ENCODE data around the gene TADA3. TPM values are rescaled to one million over a fixed set of nuclear protein-coding genes. Genes with fewer than 3 reads are reported as not detected.

TADA3 gene
- total RNA-seq, 1 donor from 2014 or later: 106 TPM

DNA sequence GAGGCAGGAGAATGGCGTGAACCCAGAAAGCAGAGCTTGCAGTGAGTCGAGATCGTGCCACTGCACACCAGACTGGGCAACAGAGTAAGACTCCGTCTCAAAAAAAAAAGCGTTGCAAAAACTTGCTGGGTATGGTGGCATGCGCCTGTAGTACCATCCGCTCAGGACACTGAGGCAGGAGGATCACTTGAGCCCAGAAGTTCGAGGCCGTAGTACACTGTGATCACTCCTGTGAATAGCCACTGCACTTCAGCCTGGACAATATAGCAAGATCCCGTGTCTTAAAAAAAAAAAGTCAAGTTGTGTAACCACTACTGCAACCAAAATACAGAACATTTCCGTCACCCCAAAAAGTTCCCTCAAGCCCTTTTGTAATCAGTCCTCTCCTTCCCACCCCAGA lies 2.1 kb upstream of the TADA3 start:
- H3K27ac ChIP-seq: no peak overlapping the region
- H3K36me3 ChIP-seq: peaks cover 27 to 31% of the 10 kb centered on the region in 2 donors
- DNase-seq (ENCODE audit: low spot score in 2 of 2): no peak

GRCh38 chr3:9793161-9793781 lies 998 bp upstream of the TADA3 start:
- H3K9me3 ChIP-seq: no peaks in the 10 kb centered on the region

More for the DNA sequence above, 2.1 kb upstream of the TADA3 start:
- no peaks in the 10 kb centered on the region for H3K27me3 ChIP-seq
- peak overlapping the region in 1 of 2 donors; percentile 84 for H3K4me3 ChIP-seq
- TF ChIP-seq, protein P1, sequence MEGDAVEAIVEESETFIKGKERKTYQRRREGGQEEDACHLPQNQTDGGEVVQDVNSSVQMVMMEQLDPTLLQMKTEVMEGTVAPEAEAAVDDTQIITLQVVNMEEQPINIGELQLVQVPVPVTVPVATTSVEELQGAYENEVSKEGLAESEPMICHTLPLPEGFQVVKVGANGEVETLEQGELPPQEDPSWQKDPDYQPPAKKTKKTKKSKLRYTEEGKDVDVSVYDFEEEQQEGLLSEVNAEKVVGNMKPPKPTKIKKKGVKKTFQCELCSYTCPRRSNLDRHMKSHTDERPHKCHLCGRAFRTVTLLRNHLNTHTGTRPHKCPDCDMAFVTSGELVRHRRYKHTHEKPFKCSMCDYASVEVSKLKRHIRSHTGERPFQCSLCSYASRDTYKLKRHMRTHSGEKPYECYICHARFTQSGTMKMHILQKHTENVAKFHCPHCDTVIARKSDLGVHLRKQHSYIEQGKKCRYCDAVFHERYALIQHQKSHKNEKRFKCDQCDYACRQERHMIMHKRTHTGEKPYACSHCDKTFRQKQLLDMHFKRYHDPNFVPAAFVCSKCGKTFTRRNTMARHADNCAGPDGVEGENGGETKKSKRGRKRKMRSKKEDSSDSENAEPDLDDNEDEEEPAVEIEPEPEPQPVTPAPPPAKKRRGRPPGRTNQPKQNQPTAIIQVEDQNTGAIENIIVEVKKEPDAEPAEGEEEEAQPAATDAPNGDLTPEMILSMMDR (IDR thresholded peaks at IDR 0.05): no peak
- intact Hi-C loops (cut with DNase I): loop anchor here (5.0 kb wide), 1 partner anchor 123 kb away; the partner anchor contains the start of gene IL17RC
- no peaks in the 10 kb centered on the region for H3K9me3 ChIP-seq
- H3K4me1 ChIP-seq: peaks cover 6 to 22% of the 10 kb centered on the region in 2 donors

DNA sequence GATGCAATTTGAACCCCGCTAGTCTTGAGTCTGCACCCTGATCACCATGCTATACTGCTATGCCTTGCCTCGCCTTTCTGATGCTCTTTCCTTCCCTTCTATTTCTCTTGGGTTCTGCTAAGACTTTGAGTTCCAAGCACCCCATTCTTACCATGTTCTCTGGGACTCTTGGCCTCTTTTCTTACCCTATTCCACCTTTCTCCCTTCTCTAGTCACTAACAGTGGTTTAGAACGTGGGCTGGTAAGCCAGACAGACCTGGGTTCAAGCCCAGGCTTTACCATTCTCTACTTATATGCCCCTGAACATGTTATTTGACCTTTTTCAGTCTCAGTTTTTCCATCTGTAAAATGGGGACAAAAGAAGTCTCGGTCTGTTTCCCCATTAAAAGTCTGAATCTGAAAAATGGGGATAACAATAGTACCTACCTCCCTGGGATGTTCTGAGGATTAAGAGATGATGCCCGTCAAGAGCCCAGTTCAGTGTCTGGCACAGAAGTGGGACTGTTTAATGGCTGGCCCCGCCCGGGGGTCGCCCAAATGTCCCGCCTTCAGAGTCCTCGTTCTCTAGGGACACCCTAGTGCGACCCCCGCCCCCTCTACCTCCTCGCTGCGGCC lies 376 bp downstream of the TADA3 start:
- intact Hi-C loops (cut with DNase I): loop anchor here (1.0 to 5.0 kb wide), 10 partner anchors 18 to 350 kb away; partner anchors contain the start of genes BRPF1, CRELD1, IL17RC and RPUSD3
- H3K9me3 ChIP-seq: no peaks in the 10 kb centered on the region
- peak overlapping the region; percentile 95 to 98 for H3K27ac ChIP-seq
- TF ChIP-seq, protein P1 (IDR thresholded peaks at IDR 0.05): no peak
- H3K4me3 ChIP-seq: peak overlapping the region; percentile 75 to 84
- peaks cover 6 to 22% of the 10 kb centered on the region in 2 donors for H3K4me1 ChIP-seq
- H3K36me3 ChIP-seq: peaks cover 16 to 25% of the 10 kb centered on the region in 2 donors
- H3K27me3 ChIP-seq: no peaks in the 10 kb centered on the region
- DNase-seq (ENCODE audit: low spot score in 2 of 2): no peak

More at GRCh38 chr3:9793161-9793781, 998 bp upstream of the TADA3 start:
- peaks cover 6 to 22% of the 10 kb centered on the region in 2 donors for H3K4me1 ChIP-seq
- DNase-seq (ENCODE audit: low spot score in 2 of 2): peak in 1 of 2 donors; percentile 70
- peak overlapping the region; percentile 95 to 98 for H3K27ac ChIP-seq
- intact Hi-C loops (cut with DNase I): loop anchor here (1.0 to 5.0 kb wide), 6 partner anchors 44 to 216 kb away; partner anchors contain the start of genes CRELD1, IL17RC and OGG1
- peak overlapping the region; percentile 75 to 84 for H3K4me3 ChIP-seq
- H3K27me3 ChIP-seq: no peaks in the 10 kb centered on the region
- H3K36me3 ChIP-seq: peaks cover 23 to 26% of the 10 kb centered on the region in 2 donors
- TF ChIP-seq, protein P1 (IDR thresholded peaks at IDR 0.05): peak in 1 of 3 experiments; percentile 9

DNA sequence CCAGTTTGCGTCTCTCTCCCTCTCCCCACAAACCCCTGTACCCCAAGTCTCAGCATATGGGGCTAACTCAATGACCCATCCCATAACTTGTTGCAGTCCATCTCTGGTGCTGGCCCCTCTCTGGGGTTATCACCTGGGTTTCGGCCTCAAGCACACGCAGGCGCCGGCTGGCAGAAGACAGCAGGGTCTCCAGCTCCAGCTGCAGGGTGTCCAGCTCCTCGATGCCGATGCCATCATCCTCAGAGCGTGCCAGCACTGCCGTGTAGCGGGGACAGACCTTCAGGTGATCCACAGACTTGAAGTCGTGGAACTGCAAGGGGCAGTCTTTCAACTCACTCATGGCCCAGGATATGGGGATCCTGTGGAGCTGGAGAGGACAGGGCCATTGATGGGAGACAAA lies 1.1 kb downstream of the TADA3 start:
- no peak for DNase-seq (ENCODE audit: low spot score in 2 of 2)
- Histone ChIP-seq H3K36me3 (peaks cover 22 to 32% of the 10 kb centered on the region in 2 donors), H3K9me3 (no peaks in the 10 kb centered on the region), H3K27me3 (no peaks in the 10 kb centered on the region), H3K4me3 (peak overlapping the region in 1 of 2 donors; percentile 84), H3K4me1 (peaks cover 6 to 22% of the 10 kb centered on the region in 2 donors), H3K27ac (peak overlapping the region; percentile 95 to 98)
- intact Hi-C loops (cut with DNase I): loop anchor here (5.0 kb wide), 1 partner anchor 126 kb away; the partner anchor contains the start of gene IL17RC
- TF ChIP-seq, protein P1 (IDR thresholded peaks at IDR 0.05): no peak

DNA sequence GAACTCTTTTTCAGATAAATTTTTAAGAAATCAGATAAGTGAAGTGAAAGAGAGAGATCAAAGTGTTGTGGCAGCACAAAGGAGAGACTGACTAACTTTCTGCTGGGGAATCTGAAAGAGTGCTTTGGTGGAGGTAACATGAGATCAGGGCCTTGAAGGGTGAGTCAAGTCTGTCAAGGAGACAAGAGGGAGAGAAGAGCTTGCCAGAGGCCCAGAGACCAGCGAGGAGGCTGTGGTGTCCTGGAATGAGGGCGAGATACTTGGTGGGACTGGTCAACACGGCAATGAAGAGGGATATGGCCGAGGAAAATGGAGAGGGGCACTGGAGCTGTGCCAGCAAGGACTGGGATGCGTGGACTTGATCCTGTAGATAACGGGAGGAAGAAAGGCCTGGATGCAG lies 4.6 kb downstream of the TADA3 start:
- Histone ChIP-seq H3K9me3 (no peaks in the 10 kb centered on the region), H3K36me3 (peaks cover 41 to 62% of the 10 kb centered on the region in 2 donors), H3K27me3 (no peaks in the 10 kb centered on the region), H3K4me3 (no peak overlapping the region), H3K27ac (no peak overlapping the region), H3K4me1 (peaks cover 0 to 11% of the 10 kb centered on the region in 2 donors)
- no peak for DNase-seq (ENCODE audit: low spot score in 2 of 2)
- intact Hi-C loops (cut with DNase I): no loop called here
- TF ChIP-seq, protein P1 (IDR thresholded peaks at IDR 0.05): no peak
